ENCODE data around the gene RPGRIP1L. TPM values are rescaled to one million over a fixed set of nuclear protein-coding genes. Genes with fewer than 3 reads are reported as not detected.

The RPGRIP1L gene
- total and polyA plus RNA-seq, 2 donors (not counting 1 experiment from before 2014, with no cell fraction given): 1.0 to 7.1 TPM

GRCh38 chr16:53668869-53669268, 34.8 kb downstream of the RPGRIP1L start:
- WGBS (ENCODE audit: insufficient coverage): no CpG with 5 or more reads among the region's 2 CpGs
- ATAC-seq (ENCODE audit: low read depth) (no peak), DNase-seq (no peak)
- no peaks in the 10 kb centered on the region for H3K4me1 Mint-ChIP-seq
- Histone ChIP-seq H3K9ac (ENCODE audit: low read length) (no peak overlapping the region), H4K20me1 (ENCODE audit: control insufficient read depth, insufficient read depth, low read length, poor library complexity, severe bottlenecking) (no peaks in the 10 kb centered on the region), H3K9me3 (ENCODE audit: control extremely low read depth in 1 of 3, control insufficient read depth in 2 of 3, insufficient read depth in 1 of 3, low read length in 2 of 3) (no peaks in the 10 kb centered on the region), H3K4me2 (replicated peaks; ENCODE audit: low read depth, low read length, poor library complexity, severe bottlenecking) (no peak overlapping the region), H3K79me2 (ENCODE audit: control insufficient read depth, insufficient read depth, low read length) (no peaks in the 10 kb centered on the region), H3K27ac (ENCODE audit: low read length in 2 of 2) (no peak overlapping the region), H3K4me3 (ENCODE audit: control extremely low read depth in 1 of 5, extremely low read depth in 1 of 5, insufficient read depth in 1 of 5, low read depth in 2 of 5, low read length in 4 of 5) (no peak overlapping the region), H3K4me1 (ENCODE audit: control insufficient read depth in 2 of 2, insufficient read depth in 2 of 2, low read length in 2 of 2) (no peaks in the 10 kb centered on the region), H2AFZ (ENCODE audit: insufficient read depth, low read depth, low read length, poor library complexity, severe bottlenecking) (no peak overlapping the region), H3K36me3 (replicated peaks in 1 of 2; ENCODE audit: control extremely low read depth in 1 of 2, control insufficient read depth in 1 of 2, extremely low read depth in 1 of 2, insufficient read depth in 2 of 2, low read length in 1 of 2) (no peaks in the 10 kb centered on the region), H3K27me3 (replicated peaks in 1 of 4; ENCODE audit: control extremely low read depth in 1 of 4, control insufficient read depth in 3 of 4, insufficient read depth in 4 of 4, low read length in 3 of 4) (no peaks in the 10 kb centered on the region)
- no peak overlapping the region for H3K27ac Mint-ChIP-seq
- ChIA-PET CTCF (no interaction called here), POLR2A (no interaction called here)
- no peaks in the 10 kb centered on the region for H3K27me3 Mint-ChIP-seq
- intact Hi-C loops (cut with micrococcal nuclease): no loop called here
- H3K9me3 Mint-ChIP-seq (ENCODE audit: insufficient read depth): no peaks in the 10 kb centered on the region
- TF ChIP-seq EZH2 (IDR thresholded peaks at IDR 0.05; ENCODE audit: borderline replicate concordance, insufficient read depth, low read depth, low read length, poor library complexity, severe bottlenecking): no peak
- TF ChIP-seq, protein P1, sequence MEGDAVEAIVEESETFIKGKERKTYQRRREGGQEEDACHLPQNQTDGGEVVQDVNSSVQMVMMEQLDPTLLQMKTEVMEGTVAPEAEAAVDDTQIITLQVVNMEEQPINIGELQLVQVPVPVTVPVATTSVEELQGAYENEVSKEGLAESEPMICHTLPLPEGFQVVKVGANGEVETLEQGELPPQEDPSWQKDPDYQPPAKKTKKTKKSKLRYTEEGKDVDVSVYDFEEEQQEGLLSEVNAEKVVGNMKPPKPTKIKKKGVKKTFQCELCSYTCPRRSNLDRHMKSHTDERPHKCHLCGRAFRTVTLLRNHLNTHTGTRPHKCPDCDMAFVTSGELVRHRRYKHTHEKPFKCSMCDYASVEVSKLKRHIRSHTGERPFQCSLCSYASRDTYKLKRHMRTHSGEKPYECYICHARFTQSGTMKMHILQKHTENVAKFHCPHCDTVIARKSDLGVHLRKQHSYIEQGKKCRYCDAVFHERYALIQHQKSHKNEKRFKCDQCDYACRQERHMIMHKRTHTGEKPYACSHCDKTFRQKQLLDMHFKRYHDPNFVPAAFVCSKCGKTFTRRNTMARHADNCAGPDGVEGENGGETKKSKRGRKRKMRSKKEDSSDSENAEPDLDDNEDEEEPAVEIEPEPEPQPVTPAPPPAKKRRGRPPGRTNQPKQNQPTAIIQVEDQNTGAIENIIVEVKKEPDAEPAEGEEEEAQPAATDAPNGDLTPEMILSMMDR (IDR thresholded peaks at IDR 0.05): no peak
- H3K4me3 Mint-ChIP-seq: no peak overlapping the region

DNA sequence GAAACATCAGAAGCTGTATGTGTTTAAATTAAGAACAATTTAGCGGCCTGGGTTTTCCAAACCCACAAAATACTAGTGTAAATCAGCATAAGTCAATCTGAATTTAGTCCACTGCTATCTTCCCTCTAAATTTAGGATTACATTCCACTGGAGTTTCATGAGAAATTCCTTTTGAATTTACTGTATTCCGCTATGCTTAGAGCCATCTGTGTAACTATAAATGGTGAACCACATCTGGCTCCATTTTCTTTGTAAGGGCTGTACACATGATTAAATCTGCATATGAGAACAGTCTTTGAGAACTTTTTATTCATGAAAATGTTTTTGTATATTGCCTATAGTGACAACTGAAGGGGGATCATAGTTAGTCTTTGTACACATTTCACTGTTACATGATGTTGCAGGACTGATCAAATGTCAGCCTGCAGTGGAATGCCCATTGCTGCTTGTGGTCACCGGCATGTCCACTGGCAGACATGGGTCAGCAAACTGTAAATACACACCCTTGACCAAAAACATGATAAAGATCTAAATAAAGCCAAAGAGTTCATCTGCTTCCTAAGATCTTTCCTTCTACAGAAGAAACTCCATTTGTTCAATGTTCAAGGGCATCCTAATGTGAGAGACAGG, 36.8 kb downstream of the RPGRIP1L start:
- H3K27ac ChIP-seq (ENCODE audit: low read length in 2 of 2): no peak overlapping the region
- no peaks in the 10 kb centered on the region for H3K4me1 ChIP-seq (ENCODE audit: control insufficient read depth in 2 of 2, insufficient read depth in 2 of 2, low read length in 2 of 2)
- H3K27ac Mint-ChIP-seq: no peak overlapping the region
- ChIA-PET CTCF (no interaction called here), POLR2A (interaction anchor here (0.6 kb wide), 1 partner anchor 15 kb away, joined by 3 read pairs; no protein-coding TSS in a partner anchor)
- no peak overlapping the region for H3K4me3 ChIP-seq (ENCODE audit: control extremely low read depth in 1 of 5, extremely low read depth in 1 of 5, insufficient read depth in 1 of 5, low read depth in 2 of 5, low read length in 4 of 5)
- H3K4me2 ChIP-seq (replicated peaks; ENCODE audit: low read depth, low read length, poor library complexity, severe bottlenecking): no peak overlapping the region
- no peak overlapping the region for H3K4me3 Mint-ChIP-seq
- DNase-seq (no peak), ATAC-seq (ENCODE audit: low read depth) (no peak)
- no peak overlapping the region for H3K9ac ChIP-seq (ENCODE audit: low read length)
- intact Hi-C loops (cut with micrococcal nuclease): no loop called here
- no peaks in the 10 kb centered on the region for H3K79me2 ChIP-seq (ENCODE audit: control insufficient read depth, insufficient read depth, low read length)
- TF ChIP-seq, protein P1 (IDR thresholded peaks at IDR 0.05): no peak
- no peak for TF ChIP-seq EZH2 (IDR thresholded peaks at IDR 0.05; ENCODE audit: borderline replicate concordance, insufficient read depth, low read depth, low read length, poor library complexity, severe bottlenecking)
- no peaks in the 10 kb centered on the region for H3K27me3 ChIP-seq (replicated peaks in 1 of 4; ENCODE audit: control extremely low read depth in 1 of 4, control insufficient read depth in 3 of 4, insufficient read depth in 4 of 4, low read length in 3 of 4)
- no peaks in the 10 kb centered on the region for H3K9me3 Mint-ChIP-seq (ENCODE audit: insufficient read depth)
- 90% methylated on average over 2 of the region's 3 CpGs for WGBS (ENCODE audit: insufficient coverage)
- no peaks in the 10 kb centered on the region for H3K36me3 ChIP-seq (replicated peaks in 1 of 2; ENCODE audit: control extremely low read depth in 1 of 2, control insufficient read depth in 1 of 2, extremely low read depth in 1 of 2, insufficient read depth in 2 of 2, low read length in 1 of 2)
- no peaks in the 10 kb centered on the region for H3K4me1 Mint-ChIP-seq
- H4K20me1 ChIP-seq (ENCODE audit: control insufficient read depth, insufficient read depth, low read length, poor library complexity, severe bottlenecking): no peaks in the 10 kb centered on the region
- H2AFZ ChIP-seq (ENCODE audit: insufficient read depth, low read depth, low read length, poor library complexity, severe bottlenecking): no peak overlapping the region
- H3K9me3 ChIP-seq (ENCODE audit: control extremely low read depth in 1 of 3, control insufficient read depth in 2 of 3, insufficient read depth in 1 of 3, low read length in 2 of 3): no peaks in the 10 kb centered on the region
- no peaks in the 10 kb centered on the region for H3K27me3 Mint-ChIP-seq
